H9 (cell line): ENCODE data around the gene GPR141. TPM values are rescaled to one million over a fixed set of nuclear protein-coding genes. Genes with fewer than 3 reads are reported as not detected.

Experiments
- DNase-seq: peaks from one replicate; pipeline ENCODE4 v3.0.0-alpha.2; 2017
- H2AFZ ChIP-seq: one replicate; pipeline ENCODE4 v1.6.1; 2013; ENCODE audit warnings: mild to moderate bottlenecking, low read length, control low read depth, moderate library complexity
- H2AK5ac ChIP-seq: 2 replicates; pipeline ENCODE4 v1.6.1; 2013; ENCODE audit warnings: low read length, control low read depth, mixed read lengths; ENCODE audit not compliant: insufficient read length
- H2BK120ac ChIP-seq: one replicate; pipeline ENCODE4 v1.6.1; 2013; ENCODE audit warnings: low read depth, mild to moderate bottlenecking, low read length, control low read depth, inconsistent platforms; ENCODE audit not compliant: poor library complexity, severe bottlenecking
- H2BK12ac ChIP-seq: 2 replicates; pipeline ENCODE4 v1.6.1; 2013; ENCODE audit warnings: low read length, control low read depth, mixed read lengths, low read depth; ENCODE audit not compliant: insufficient read length
- H2BK15ac ChIP-seq: 2 replicates; pipeline ENCODE4 v1.6.1; 2013; ENCODE audit warnings: low read depth, low read length, control low read depth
- H2BK20ac ChIP-seq: one replicate; pipeline ENCODE4 v1.6.1; 2013; ENCODE audit warnings: low read depth, mild to moderate bottlenecking, low read length, control low read depth, inconsistent platforms; ENCODE audit not compliant: poor library complexity, severe bottlenecking
- H2BK5ac ChIP-seq: 2 replicates; pipeline ENCODE4 v1.6.1; 2013; ENCODE audit warnings: low read length, control low read depth, mixed read lengths; ENCODE audit not compliant: insufficient read length
- H3K14ac ChIP-seq: 2 replicates; pipeline ENCODE4 v1.6.1; 2013; ENCODE audit warnings: low read length, control low read depth; ENCODE audit not compliant: insufficient read depth
- H3K18ac ChIP-seq: 2 replicates; pipeline ENCODE4 v1.6.1; 2013; ENCODE audit warnings: low read depth, mild to moderate bottlenecking, mixed read lengths, low read length, control low read depth; ENCODE audit not compliant: insufficient read length
- H3K23ac ChIP-seq: 2 replicates; pipeline ENCODE4 v1.6.1; 2013; ENCODE audit warnings: low read length, control low read depth, mixed read lengths, low read depth; ENCODE audit not compliant: insufficient read length
- H3K23me2 ChIP-seq: 2 replicates; pipeline ENCODE4 v1.6.1; 2013; ENCODE audit warnings: low read depth, mild to moderate bottlenecking, mixed read lengths, low read length, control low read depth; ENCODE audit not compliant: insufficient read length, poor library complexity, severe bottlenecking
- H3K27ac ChIP-seq: 2 replicates; pipeline ENCODE4 v1.5.1; 2013; ENCODE audit warnings: low read length, control low read depth, mixed read lengths, low read depth; ENCODE audit not compliant: insufficient read length
- H3K27me3 ChIP-seq: 2 replicates; pipeline ENCODE4 v1.6.1; 2013; ENCODE audit warnings: low read length, control low read depth, inconsistent platforms; ENCODE audit not compliant: insufficient read depth
- H3K4ac ChIP-seq: 2 replicates; pipeline ENCODE4 v1.6.1; 2013; ENCODE audit warnings: low read depth, mild to moderate bottlenecking, control low read depth, inconsistent platforms, low read length, moderate library complexity
- H3K4me1 ChIP-seq: 2 replicates; pipeline ENCODE4 v1.6.1; 2013; ENCODE audit warnings: low read length, control low read depth, inconsistent platforms; ENCODE audit not compliant: insufficient read depth
- H3K4me2 ChIP-seq: 2 replicates; pipeline ENCODE4 v1.6.1; 2013; ENCODE audit warnings: low read length, control low read depth, mixed read lengths; ENCODE audit not compliant: insufficient read length, insufficient read depth
- H3K56ac ChIP-seq: 2 replicates; pipeline ENCODE4 v1.6.1; 2013; ENCODE audit warnings: low read depth, mild to moderate bottlenecking, mixed read lengths, low read length, control low read depth; ENCODE audit not compliant: insufficient read length
- H3K79me1 ChIP-seq: 2 replicates; pipeline ENCODE4 v1.6.1; 2013; ENCODE audit warnings: low read depth, mild to moderate bottlenecking, moderate library complexity, low read length, control low read depth, inconsistent platforms; ENCODE audit not compliant: insufficient read depth, poor library complexity, severe bottlenecking
- H3K79me2 ChIP-seq: 2 replicates; pipeline ENCODE4 v1.6.1; 2013; ENCODE audit warnings: low read length, control low read depth, inconsistent platforms; ENCODE audit not compliant: insufficient read depth
- H3K9ac ChIP-seq: 2 replicates; pipeline ENCODE4 v1.6.1; 2013; ENCODE audit warnings: low read length, control low read depth, mixed read lengths; ENCODE audit not compliant: insufficient read length; ENCODE audit errors: extremely low read depth
- H3K9me3 ChIP-seq: one replicate; pipeline ENCODE4 v1.6.1; 2013; ENCODE audit warnings: low read depth, low read length, inconsistent platforms; ENCODE audit not compliant: control insufficient read depth
- H3T11ph ChIP-seq: one replicate; pipeline ENCODE4 v1.6.1; 2013; ENCODE audit warnings: mild to moderate bottlenecking, low read length, control low read depth, inconsistent platforms
- H4K20me1 ChIP-seq: one replicate; pipeline ENCODE4 v1.6.1; 2013; ENCODE audit not compliant: control insufficient read depth, insufficient read length, insufficient read depth
- H4K5ac ChIP-seq: 2 replicates; pipeline ENCODE4 v1.6.1; 2013; ENCODE audit warnings: low read depth, mild to moderate bottlenecking, mixed read lengths, low read length, control low read depth; ENCODE audit not compliant: insufficient read length
- H4K8ac ChIP-seq: replicated peaks from 2 replicates; pipeline ENCODE4 v1.6.1; 2013; ENCODE audit warnings: low read length, control low read depth, mixed read lengths, low read depth; ENCODE audit not compliant: insufficient read length
- H4K91ac ChIP-seq: 2 replicates; pipeline ENCODE4 v1.6.1; 2013; ENCODE audit warnings: low read depth, mild to moderate bottlenecking, moderate library complexity, mixed read lengths, low read length, control low read depth; ENCODE audit not compliant: insufficient read length
- H3K27ac Mint-ChIP-seq, 3 experiments: 2 replicates in 2 of 3; 3 replicates in 1 of 3; pipeline ENCODE4 v1.8.0; 2020 to 2021; ENCODE audit warnings: mixed read lengths in 3 of 3, mild to moderate bottlenecking in 1 of 3, moderate library complexity in 1 of 3
- H3K27me3 Mint-ChIP-seq: 2 replicates; pipeline ENCODE4 v1.8.0; 2021; ENCODE audit warnings: low read depth, mild to moderate bottlenecking, moderate library complexity, mixed read lengths
- H3K36me3 Mint-ChIP-seq, 3 experiments: 2 replicates in 2 of 3; 3 replicates in 1 of 3; pipeline ENCODE4 v1.8.0; 2020 to 2021; ENCODE audit warnings: low read depth in 3 of 3, mixed read lengths in 3 of 3; ENCODE audit not compliant: insufficient read depth in 1 of 3
- H3K4me1 Mint-ChIP-seq, 2 experiments: 2 replicates each; pipeline ENCODE4 v1.8.0; 2020; ENCODE audit warnings: mixed read lengths in 2 of 2
- H3K4me3 Mint-ChIP-seq, 2 experiments: 2 replicates in 1 of 2; 3 replicates in 1 of 2; pipeline ENCODE4 v1.8.0; 2020 to 2021; ENCODE audit warnings: mild to moderate bottlenecking in 2 of 2, mixed read lengths in 2 of 2, moderate library complexity in 1 of 2
- H3K9me3 Mint-ChIP-seq, 2 experiments: 2 replicates in 1 of 2; 3 replicates in 1 of 2; pipeline ENCODE4 v1.8.0; 2020; ENCODE audit warnings: mild to moderate bottlenecking in 2 of 2, mixed read lengths in 2 of 2, moderate library complexity in 1 of 2
- total RNA-seq: library from RNA; stranded (reverse); gene quantifications from 2 replicates; pipeline ENCODE4 v1.2.1, GENCODE V29; 2021
- TF ChIP-seq, protein P1 (sequence below): fragments of 200-600 bp; sonication (generic); conservative IDR thresholded peaks from 3 replicates; pipeline ENCODE4 v1.8.0; 2021; ENCODE audit warnings: antibody characterized with exemption, mild to moderate bottlenecking

GPR141 gene
- total RNA-seq, 1 experiment from 2014 or later, result 0.50 TPM

GRCh38 chr7:37635346-37635745 lies 48.2 kb upstream of the GPR141 start:
- no peak overlapping the region for H4K91ac ChIP-seq
- no peak overlapping the region for H4K8ac ChIP-seq
- H3K27ac ChIP-seq, result no peak overlapping the region
- H3K9ac ChIP-seq, result no peak overlapping the region
- H3K27me3 ChIP-seq, result no peaks in the 10 kb centered on the region
- Mint-ChIP-seq H3K36me3 (peaks cover 1 to 17% (median 5%) of the 10 kb centered on the region in 3 experiments; a peak in 6 of 7 replicates), H3K27ac (no peak overlapping the region; a peak in 1 of 7 replicates), H3K4me1 (no peaks in the 10 kb centered on the region), H3K27me3 (no peaks in the 10 kb centered on the region), H3K4me3 (no peak overlapping the region), H3K9me3 (peaks cover 14 to 18% of the 10 kb centered on the region in 2 experiments)
- no peak overlapping the region for H3K18ac ChIP-seq
- no peak overlapping the region for H3T11ph ChIP-seq
- H2AFZ ChIP-seq, result no peak overlapping the region
- H3K4me2 ChIP-seq, result no peak overlapping the region
- no peaks in the 10 kb centered on the region for H3K79me2 ChIP-seq
- H3K9me3 ChIP-seq, result no peaks in the 10 kb centered on the region
- H2BK20ac ChIP-seq, result no peak overlapping the region
- H4K20me1 ChIP-seq, result no peaks in the 10 kb centered on the region
- H3K23me2 ChIP-seq, result no peaks in the 10 kb centered on the region
- no peak overlapping the region for H3K56ac ChIP-seq
- no peak overlapping the region for H2BK12ac ChIP-seq
- no peak overlapping the region for H4K5ac ChIP-seq
- no peak for DNase-seq
- TF ChIP-seq, protein P1, sequence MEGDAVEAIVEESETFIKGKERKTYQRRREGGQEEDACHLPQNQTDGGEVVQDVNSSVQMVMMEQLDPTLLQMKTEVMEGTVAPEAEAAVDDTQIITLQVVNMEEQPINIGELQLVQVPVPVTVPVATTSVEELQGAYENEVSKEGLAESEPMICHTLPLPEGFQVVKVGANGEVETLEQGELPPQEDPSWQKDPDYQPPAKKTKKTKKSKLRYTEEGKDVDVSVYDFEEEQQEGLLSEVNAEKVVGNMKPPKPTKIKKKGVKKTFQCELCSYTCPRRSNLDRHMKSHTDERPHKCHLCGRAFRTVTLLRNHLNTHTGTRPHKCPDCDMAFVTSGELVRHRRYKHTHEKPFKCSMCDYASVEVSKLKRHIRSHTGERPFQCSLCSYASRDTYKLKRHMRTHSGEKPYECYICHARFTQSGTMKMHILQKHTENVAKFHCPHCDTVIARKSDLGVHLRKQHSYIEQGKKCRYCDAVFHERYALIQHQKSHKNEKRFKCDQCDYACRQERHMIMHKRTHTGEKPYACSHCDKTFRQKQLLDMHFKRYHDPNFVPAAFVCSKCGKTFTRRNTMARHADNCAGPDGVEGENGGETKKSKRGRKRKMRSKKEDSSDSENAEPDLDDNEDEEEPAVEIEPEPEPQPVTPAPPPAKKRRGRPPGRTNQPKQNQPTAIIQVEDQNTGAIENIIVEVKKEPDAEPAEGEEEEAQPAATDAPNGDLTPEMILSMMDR, result no peak
- H2AK5ac ChIP-seq, result no peak overlapping the region
- no peak overlapping the region for H3K4ac ChIP-seq
- no peak overlapping the region for H2BK15ac ChIP-seq
- H3K23ac ChIP-seq, result no peak overlapping the region
- H3K79me1 ChIP-seq, result no peaks in the 10 kb centered on the region
- no peak overlapping the region for H3K14ac ChIP-seq
- no peak overlapping the region for H2BK120ac ChIP-seq
- no peaks in the 10 kb centered on the region for H3K4me1 ChIP-seq
- H2BK5ac ChIP-seq, result no peak overlapping the region
